MM.1S (cell line): ENCODE results near the gene SIK2.
"Not testable (repeated sequence)": the region's sequence is repeated elsewhere in the genome, so short reads cannot be mapped to it uniquely, and the experiment has no call there.

Source experiments
- DNase-seq: peaks from one replicate; pipeline ENCODE4 v3.0.0-alpha.2; 2015
- H2AFZ ChIP-seq: fragments of 300-600 bp; sonication (generic); 2 replicates; pipeline ENCODE4 v1.6.0; 2016; ENCODE audit warnings: antibody characterized with exemption, low read length
- H3F3A ChIP-seq: fragments of 300-600 bp; sonication (generic); 2 replicates; pipeline ENCODE4 v1.6.1; 2016; ENCODE audit warnings: mild to moderate bottlenecking, antibody characterized with exemption, low read length, moderate library complexity, mixed read lengths; ENCODE audit not compliant: insufficient read depth
- H3K27ac ChIP-seq: fragments of 300-600 bp; sonication (generic); 2 replicates; pipeline ENCODE4 v1.5.1; 2016; ENCODE audit warnings: mild to moderate bottlenecking, low read length
- H3K27me3 ChIP-seq: fragments of 300-600 bp; sonication (generic); replicated peaks from 2 replicates; pipeline ENCODE4 v1.6.0; 2016; ENCODE audit warnings: low read length; ENCODE audit not compliant: insufficient read depth
- H3K36me3 ChIP-seq: fragments of 300-600 bp; sonication (generic); replicated peaks from 2 replicates; pipeline ENCODE4 v1.6.1; 2016; ENCODE audit warnings: mild to moderate bottlenecking, low read length, mixed read lengths; ENCODE audit not compliant: insufficient read depth
- H3K4me1 ChIP-seq: fragments of 300-600 bp; sonication (generic); 2 replicates; pipeline ENCODE4 v1.6.1; 2016; ENCODE audit warnings: low read length, mixed read lengths
- H3K4me2 ChIP-seq: fragments of 300-600 bp; sonication (generic); 2 replicates; pipeline ENCODE4 v1.6.0; 2016; ENCODE audit warnings: low read depth, low read length
- H3K4me3 ChIP-seq: fragments of 300-600 bp; sonication (generic); 2 replicates; pipeline ENCODE4 v1.5.1; 2016; ENCODE audit warnings: low read length, mixed read lengths
- H3K79me2 ChIP-seq: fragments of 300-600 bp; sonication (generic); 2 replicates; pipeline ENCODE4 v1.6.1; 2016; ENCODE audit warnings: mixed run types, low read length, mixed read lengths
- H3K9ac ChIP-seq: fragments of 300-600 bp; sonication (generic); 2 replicates; pipeline ENCODE4 v1.6.1; 2016; ENCODE audit warnings: low read length, mixed read lengths
- H3K9me2 ChIP-seq: fragments of 300-600 bp; sonication (generic); replicated peaks from 2 replicates; pipeline ENCODE4 v1.6.1; 2016; ENCODE audit warnings: mild to moderate bottlenecking, low read length, mixed read lengths; ENCODE audit not compliant: insufficient read depth
- H3K9me3 ChIP-seq: fragments of 300-600 bp; sonication (generic); replicated peaks from 2 replicates; pipeline ENCODE4 v1.6.1; 2016; ENCODE audit warnings: mild to moderate bottlenecking, low read length, mixed read lengths; ENCODE audit not compliant: insufficient read depth
- H4K20me1 ChIP-seq: fragments of 300-600 bp; sonication (generic); 2 replicates; pipeline ENCODE4 v1.6.1; 2016; ENCODE audit warnings: mild to moderate bottlenecking, low read length, moderate library complexity, mixed read lengths; ENCODE audit not compliant: insufficient read depth
- CTCF ChIP-seq: fragments of 300-600 bp; sonication (generic); IDR thresholded peaks from 2 replicates; pipeline ENCODE4 v1.5.1; 2016; ENCODE audit warnings: antibody characterized with exemption, low read length, mixed read lengths
- EZH2 ChIP-seq: fragments of 300-600 bp; sonication (generic); optimal IDR thresholded peaks from 2 replicates; pipeline ENCODE3; 2017; ENCODE audit warnings: low read depth, mild to moderate bottlenecking, antibody characterized with exemption, low read length, mixed read lengths
- EZH2phosphoT487 ChIP-seq: fragments of 300-600 bp; sonication (generic); IDR thresholded peaks from 2 replicates; pipeline ENCODE4 v1.6.1; 2018; ENCODE audit warnings: antibody characterized with exemption, low read length

The SIK2 gene

DNA sequence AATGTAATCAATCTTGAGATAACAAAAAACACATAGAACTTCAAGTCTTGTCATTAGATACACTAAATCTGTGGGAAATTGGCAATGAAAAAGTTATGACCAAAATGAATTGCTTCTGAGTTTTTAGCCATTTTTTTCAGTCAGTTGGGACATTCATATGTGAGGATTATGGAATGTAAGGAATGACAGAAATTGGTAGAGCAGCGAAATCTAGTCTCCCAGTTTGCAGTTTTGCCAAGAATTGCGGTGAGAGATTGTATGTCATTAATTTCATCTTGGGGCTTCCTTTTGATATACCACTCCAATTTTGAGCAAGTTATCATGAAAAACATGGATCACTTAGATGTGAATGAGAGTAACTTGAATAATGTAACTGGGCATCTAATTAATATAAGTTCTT lies 49.9 kb downstream of the SIK2 start:
- H3K36me3 ChIP-seq: no peaks in the 10 kb centered on the region

DNA sequence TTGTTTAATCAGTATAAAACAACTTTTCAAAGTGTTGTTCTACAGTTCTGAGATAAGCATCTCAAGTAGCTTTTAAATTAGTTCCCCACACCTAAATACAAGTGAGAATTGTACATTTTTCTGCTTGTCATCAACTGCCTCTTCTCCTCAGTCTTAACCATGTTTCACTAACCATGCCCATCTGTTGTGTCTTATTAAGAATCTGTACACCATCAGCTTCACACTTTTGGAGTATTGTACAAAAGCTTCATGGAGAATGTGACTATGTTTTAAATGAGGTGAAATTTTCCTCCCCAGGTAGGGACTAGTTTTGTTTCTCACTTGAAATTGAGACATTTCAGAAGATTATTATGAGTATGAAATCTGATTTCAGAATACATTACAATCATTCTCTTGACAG lies 52.4 kb downstream of the SIK2 start:
- TF ChIP-seq EZH2 (no peak), CTCF (no peak), EZH2phosphoT487 (no peak)
- no peak overlapping the region for H3K4me3 ChIP-seq
- H3K36me3 ChIP-seq: no peaks in the 10 kb centered on the region
- H3K27ac ChIP-seq: no peak overlapping the region
- H3F3A ChIP-seq: no peaks in the 10 kb centered on the region
- H3K9me2 ChIP-seq: no peaks in the 10 kb centered on the region
- H4K20me1 ChIP-seq: no peaks in the 10 kb centered on the region
- DNase-seq: no peak
- no peak overlapping the region for H3K9ac ChIP-seq
- no peaks in the 10 kb centered on the region for H3K4me1 ChIP-seq
- no peak overlapping the region for H2AFZ ChIP-seq
- no peak overlapping the region for H3K4me2 ChIP-seq
- H3K9me3 ChIP-seq: no peaks in the 10 kb centered on the region
- no peaks in the 10 kb centered on the region for H3K27me3 ChIP-seq
- no peaks in the 10 kb centered on the region for H3K79me2 ChIP-seq

More for the DNA sequence above, 49.9 kb downstream of the SIK2 start:
- Histone ChIP-seq H2AFZ (no peak overlapping the region), H3K9me3 (no peaks in the 10 kb centered on the region), H3K27ac (no peak overlapping the region), H3K9me2 (no peaks in the 10 kb centered on the region), H3K4me1 (no peaks in the 10 kb centered on the region), H3K79me2 (no peaks in the 10 kb centered on the region), H3K4me2 (no peak overlapping the region), H3F3A (no peaks in the 10 kb centered on the region), H4K20me1 (no peaks in the 10 kb centered on the region), H3K9ac (no peak overlapping the region), H3K4me3 (no peak overlapping the region), H3K27me3 (no peaks in the 10 kb centered on the region)
- no peak for TF ChIP-seq EZH2phosphoT487
- no peak for TF ChIP-seq CTCF
- TF ChIP-seq EZH2: no peak
- DNase-seq: no peak

DNA sequence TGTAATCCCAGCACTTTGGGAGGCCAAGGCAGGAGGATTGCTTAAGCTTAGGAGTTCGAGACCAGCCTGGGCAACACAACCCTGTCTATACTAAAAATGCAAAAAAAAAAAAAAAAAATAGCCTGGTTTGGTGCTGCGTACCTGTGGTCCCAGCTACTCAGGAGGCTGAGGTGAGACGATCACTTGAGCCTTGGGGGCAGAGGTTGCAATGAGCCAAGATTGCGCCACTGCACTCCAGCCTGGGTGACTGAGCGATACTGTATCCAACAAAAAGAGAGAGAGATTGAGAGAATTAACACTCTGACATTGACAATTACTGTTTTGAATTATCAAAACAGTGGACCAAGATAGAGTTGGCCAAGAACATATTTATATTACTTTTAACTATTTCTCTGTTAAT lies 53.7 kb downstream of the SIK2 start:
- Histone ChIP-seq H3K27ac (no peak overlapping the region), H3K9me2 (no peaks in the 10 kb centered on the region), H2AFZ (no peak overlapping the region), H3K4me2 (no peak overlapping the region), H3K36me3 (no peaks in the 10 kb centered on the region), H3K27me3 (no peaks in the 10 kb centered on the region), H3K9me3 (no peaks in the 10 kb centered on the region), H3K4me1 (no peaks in the 10 kb centered on the region), H3K4me3 (no peak overlapping the region), H4K20me1 (no peaks in the 10 kb centered on the region), H3K79me2 (no peaks in the 10 kb centered on the region), H3F3A (no peaks in the 10 kb centered on the region), H3K9ac (no peak overlapping the region)
- TF ChIP-seq CTCF (no peak), EZH2 (no peak), EZH2phosphoT487 (no peak)
- DNase-seq: no peak

- H3K79me2 ChIP-seq, H3K36me3 ChIP-seq, H3F3A ChIP-seq, H3K9me2 ChIP-seq, H4K20me1 ChIP-seq, DNase-seq, H3K4me2 ChIP-seq, H3K27me3 ChIP-seq, H3K27ac ChIP-seq, H3K9ac ChIP-seq, H3K4me1 ChIP-seq, H3K4me3 ChIP-seq, H2AFZ ChIP-seq, H3K9me3 ChIP-seq: not testable (repeated sequence)
These were observed 55.7 kb downstream of the SIK2 start for GRCh38 chr11:111657905-111658304.

GRCh38 chr11:111658493-111658892 lies 56.2 kb downstream of the SIK2 start:
- H3K9me3 ChIP-seq, H3K36me3 ChIP-seq, H2AFZ ChIP-seq, DNase-seq, H3K79me2 ChIP-seq, H3K9ac ChIP-seq, H3K27ac ChIP-seq, H3K4me2 ChIP-seq, H3F3A ChIP-seq, H3K4me1 ChIP-seq, H3K4me3 ChIP-seq, H3K27me3 ChIP-seq, H4K20me1 ChIP-seq, H3K9me2 ChIP-seq: not testable (repeated sequence)
